Stimulated activated naive CD8-positive, alpha-beta T cell treated with anti-CD3 and anti-CD28 coated beads, Interleukin-15, amount 100 ng/mL, for 72 hours (primary cell): Measurements from ENCODE around the gene CAMK1G.

Experiments used
- ATAC-seq: fragments of 150-1000 bp; cut with Tn5 transposase; 2 replicates; pipeline ENCODE4 v1.10.0; 2021; ENCODE audit warnings: mild to moderate bottlenecking, moderate library complexity
- DNase-seq, 2 donors: peaks; one replicate each; pipeline ENCODE4 v3.0.0; 2021 to 2022
- H3K27ac Mint-ChIP-seq, 2 donors: one replicate each; pipeline ENCODE4 v1.8.0; 2022; ENCODE audit warnings: mild to moderate bottlenecking in 2 of 2, mixed read lengths in 2 of 2, moderate library complexity in 2 of 2
- H3K27me3 Mint-ChIP-seq: one replicate; pipeline ENCODE4 v1.8.0; 2022; ENCODE audit warnings: mixed read lengths
- H3K4me1 Mint-ChIP-seq: one replicate; pipeline ENCODE4 v1.8.0; 2022; ENCODE audit warnings: mild to moderate bottlenecking, mixed read lengths
- H3K4me3 Mint-ChIP-seq, 2 donors: one replicate each; pipeline ENCODE4 v1.8.0; 2022; ENCODE audit warnings: mild to moderate bottlenecking in 2 of 2, mixed read lengths in 2 of 2, moderate library complexity in 1 of 2
- H3K9me3 Mint-ChIP-seq, 2 donors: one replicate each; pipeline ENCODE4 v1.8.0; 2022; ENCODE audit warnings: mixed read lengths in 2 of 2

The CAMK1G gene

DNA sequence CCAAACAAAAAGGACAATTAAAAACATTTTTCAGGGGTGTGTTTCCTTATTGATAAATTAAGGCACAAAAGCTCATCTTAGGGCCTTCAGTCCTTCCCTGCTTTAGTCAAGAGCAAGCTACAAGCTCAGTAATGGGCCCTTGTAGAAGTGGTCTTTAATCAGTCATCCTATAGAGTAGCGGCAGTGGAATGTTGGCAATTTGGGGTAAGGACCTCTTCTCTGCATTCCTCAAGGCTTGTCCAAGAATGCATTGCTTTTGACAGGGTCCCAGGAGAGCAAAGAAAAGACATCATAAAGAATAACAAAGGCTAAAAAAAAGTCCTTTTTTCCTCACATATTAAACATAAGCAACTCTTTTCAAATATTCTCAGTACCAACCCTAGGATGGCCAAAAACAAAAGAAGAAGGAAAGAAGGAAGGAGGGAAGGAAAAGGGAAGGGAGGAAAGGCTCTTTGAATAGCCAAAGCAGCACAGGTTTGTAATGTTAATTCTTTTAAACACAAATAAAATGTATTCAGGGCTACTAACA, 27.3 kb upstream of the CAMK1G start:
- Mint-ChIP-seq H3K4me1 (no peaks in the 10 kb centered on the region), H3K9me3 (no peaks in the 10 kb centered on the region), H3K27me3 (peaks cover 9% of the 10 kb centered on the region), H3K27ac (no peak overlapping the region), H3K4me3 (no peak overlapping the region)
- DNase-seq (no peak), ATAC-seq (no peak)

DNA sequence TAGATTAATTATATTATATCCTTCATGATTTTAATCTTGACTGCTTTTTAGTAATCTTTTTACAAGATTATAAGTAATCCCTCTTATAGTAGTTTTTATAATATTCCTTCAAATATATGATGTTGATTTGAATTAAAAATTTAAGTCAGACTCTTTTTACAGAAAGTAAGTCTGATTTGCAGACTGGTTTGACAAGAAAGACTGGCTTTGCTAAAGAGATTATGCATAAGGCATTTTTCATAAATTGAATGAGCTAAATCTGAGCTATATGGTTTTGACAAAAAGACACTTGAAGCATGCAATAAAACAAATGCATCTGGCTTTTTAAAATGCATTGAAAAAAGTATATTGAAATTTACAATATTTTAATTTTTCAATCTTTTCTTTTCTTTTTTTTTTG, 26.3 kb upstream of the CAMK1G start:
- no peak overlapping the region for H3K27ac Mint-ChIP-seq
- DNase-seq, result no peak
- no peak overlapping the region for H3K4me3 Mint-ChIP-seq
- ATAC-seq, result no peak
- H3K4me1 Mint-ChIP-seq, result no peaks in the 10 kb centered on the region
- no peaks in the 10 kb centered on the region for H3K9me3 Mint-ChIP-seq
- peaks cover 13% of the 10 kb centered on the region for H3K27me3 Mint-ChIP-seq

DNA sequence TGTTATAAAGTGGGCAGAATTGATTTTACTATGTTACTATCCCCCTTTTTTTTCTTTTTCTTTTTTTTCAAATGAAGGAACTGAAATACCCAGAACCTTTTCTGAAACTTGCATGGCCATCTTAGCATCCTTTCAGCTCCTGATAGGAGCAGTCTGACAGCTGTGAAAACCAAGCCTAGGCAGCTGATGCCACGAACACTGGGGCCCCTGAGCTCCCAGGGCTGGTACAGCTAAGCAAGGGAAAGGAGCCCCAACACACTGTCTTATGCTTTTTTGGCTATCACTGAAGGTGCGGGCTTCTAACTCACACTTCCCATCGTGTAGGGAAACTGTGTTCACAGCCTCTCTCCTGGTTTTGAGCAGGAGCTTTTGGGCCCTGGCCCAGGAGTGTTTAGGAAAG, 23.0 kb upstream of the CAMK1G start:
- no peaks in the 10 kb centered on the region for H3K4me1 Mint-ChIP-seq
- no peak overlapping the region for H3K27ac Mint-ChIP-seq
- H3K4me3 Mint-ChIP-seq, result no peak overlapping the region
- no peak for DNase-seq
- no peaks in the 10 kb centered on the region for H3K9me3 Mint-ChIP-seq
- no peak for ATAC-seq
- H3K27me3 Mint-ChIP-seq, result peaks cover 24% of the 10 kb centered on the region

DNA sequence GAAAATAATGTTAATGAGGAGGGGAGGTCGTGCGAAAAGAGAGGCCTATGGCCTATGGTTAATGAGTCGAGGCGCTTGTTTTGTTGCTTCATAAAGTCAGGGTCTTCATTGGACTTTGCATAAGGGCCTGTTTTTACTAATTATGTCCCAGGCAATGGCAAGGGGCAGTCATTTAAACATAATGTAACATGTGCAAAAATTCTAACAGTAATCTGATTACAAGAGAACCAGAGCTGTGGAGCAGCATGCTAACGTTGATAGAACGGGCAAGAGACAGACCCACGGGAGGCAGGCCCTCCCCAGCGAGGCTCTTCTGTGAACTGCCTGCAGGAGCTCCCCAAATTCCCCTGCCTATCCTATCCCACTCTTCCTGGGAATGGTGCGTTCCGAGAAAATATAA, 22.6 kb upstream of the CAMK1G start:
- ATAC-seq, result no peak
- H3K4me1 Mint-ChIP-seq, result peaks cover under 1% of the 10 kb centered on the region

DNA sequence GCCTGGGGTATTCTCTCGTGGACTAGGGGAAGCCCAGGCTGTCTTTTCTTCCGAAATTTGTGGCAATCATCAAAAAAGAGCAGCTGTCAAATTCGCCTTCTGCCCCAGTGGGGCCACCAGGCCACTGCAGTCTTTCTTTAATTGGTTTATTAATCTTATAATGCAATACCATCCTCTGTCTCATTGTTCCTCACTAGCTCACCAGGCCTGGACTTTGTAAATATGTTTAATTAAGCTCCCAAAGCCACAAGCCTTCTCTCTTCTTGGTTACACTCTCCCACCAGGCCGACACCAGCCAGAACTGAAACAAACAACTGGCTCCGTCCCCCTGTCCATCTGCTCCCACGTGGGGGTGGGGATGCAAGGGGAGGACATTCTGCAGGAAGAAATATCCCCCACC, 22.0 kb upstream of the CAMK1G start:
- ATAC-seq (no peak), DNase-seq (no peak)
- no peak overlapping the region for H3K4me3 Mint-ChIP-seq
- peak overlapping the region in 1 of 2 donors; percentile 21 for H3K27ac Mint-ChIP-seq
- no peaks in the 10 kb centered on the region for H3K9me3 Mint-ChIP-seq
- peaks cover 6% of the 10 kb centered on the region for H3K4me1 Mint-ChIP-seq
- peaks cover 33% of the 10 kb centered on the region for H3K27me3 Mint-ChIP-seq

More for the DNA sequence above, 22.6 kb upstream of the CAMK1G start:
- H3K4me3 Mint-ChIP-seq, result no peak overlapping the region
- H3K9me3 Mint-ChIP-seq, result no peaks in the 10 kb centered on the region
- no peak for DNase-seq
- no peak overlapping the region for H3K27ac Mint-ChIP-seq
- H3K27me3 Mint-ChIP-seq, result peaks cover 28% of the 10 kb centered on the region

DNA sequence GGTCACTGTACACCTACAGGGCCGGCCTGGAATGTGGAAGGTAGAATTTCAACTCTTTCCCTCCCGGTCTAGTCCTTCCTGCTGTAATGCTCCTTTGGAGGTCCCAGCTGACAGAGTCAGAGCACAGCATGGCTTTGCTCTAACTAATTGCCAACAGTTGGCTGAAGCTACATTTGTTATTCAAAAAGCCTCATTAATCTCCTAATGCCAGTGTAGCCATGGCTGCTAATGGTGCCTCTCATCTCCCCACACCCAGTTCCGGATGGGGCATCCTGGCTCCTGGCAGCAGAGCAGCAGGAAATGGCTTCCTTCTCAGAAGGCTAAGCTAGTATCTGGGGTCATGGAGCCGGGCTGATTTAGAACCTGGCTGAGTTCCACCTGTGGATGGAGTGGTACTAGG, 18.7 kb upstream of the CAMK1G start:
- Mint-ChIP-seq H3K27ac (no peak overlapping the region), H3K27me3 (peaks cover 52% of the 10 kb centered on the region), H3K4me1 (peaks cover 16% of the 10 kb centered on the region), H3K9me3 (no peaks in the 10 kb centered on the region), H3K4me3 (no peak overlapping the region)
- no peak for ATAC-seq
- no peak for DNase-seq

DNA sequence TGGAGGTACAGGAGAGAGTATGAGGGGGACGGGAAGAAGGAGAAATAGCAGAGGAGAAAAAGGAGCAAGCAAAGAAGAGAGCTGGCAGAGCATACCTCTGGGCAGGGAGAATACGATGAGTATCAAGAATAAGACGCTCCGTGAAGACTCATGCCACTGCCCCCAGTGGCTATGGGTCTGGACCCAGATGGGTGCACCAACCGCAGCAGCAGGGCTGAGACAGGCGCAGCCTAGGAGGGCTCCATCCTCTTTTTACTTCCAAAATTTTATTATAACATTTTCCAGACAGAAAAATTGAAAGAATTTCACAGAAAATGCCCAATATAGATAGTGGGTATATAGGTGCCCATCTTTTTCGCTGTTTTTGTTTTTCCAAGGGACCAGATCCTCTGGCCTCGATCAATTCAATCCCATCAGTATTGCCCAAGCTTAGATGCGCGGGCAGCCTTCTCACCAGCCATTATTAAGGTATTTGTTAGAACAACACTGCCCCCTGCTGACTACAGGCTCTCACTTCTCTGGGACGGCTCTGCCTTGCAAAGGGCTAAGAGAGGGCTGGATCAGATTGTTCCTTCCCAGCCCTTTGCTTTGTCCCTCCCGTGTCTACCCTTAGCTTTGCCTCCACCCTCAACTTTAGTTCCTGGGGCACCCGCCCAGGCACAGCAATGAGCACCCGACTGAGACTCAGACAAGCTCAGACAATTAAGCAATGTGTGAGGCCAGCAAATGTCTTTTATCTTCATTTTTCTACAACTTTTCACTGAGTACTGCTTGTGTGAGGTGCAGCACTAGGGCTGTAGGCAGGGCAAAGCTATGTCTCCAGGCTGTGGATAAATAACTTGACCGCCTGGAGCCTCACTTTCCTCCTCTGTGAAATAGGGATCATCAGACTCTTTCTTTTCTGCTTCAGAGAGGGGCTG, 17.5 kb upstream of the CAMK1G start:
- ATAC-seq (peak; percentile 92), DNase-seq (peak; percentile 70 to 73)
- H3K27ac Mint-ChIP-seq, result no peak overlapping the region
- H3K4me1 Mint-ChIP-seq, result peaks cover 19% of the 10 kb centered on the region
- H3K9me3 Mint-ChIP-seq, result no peaks in the 10 kb centered on the region
- no peak overlapping the region for H3K4me3 Mint-ChIP-seq
- H3K27me3 Mint-ChIP-seq, result peaks cover 63% of the 10 kb centered on the region

DNA sequence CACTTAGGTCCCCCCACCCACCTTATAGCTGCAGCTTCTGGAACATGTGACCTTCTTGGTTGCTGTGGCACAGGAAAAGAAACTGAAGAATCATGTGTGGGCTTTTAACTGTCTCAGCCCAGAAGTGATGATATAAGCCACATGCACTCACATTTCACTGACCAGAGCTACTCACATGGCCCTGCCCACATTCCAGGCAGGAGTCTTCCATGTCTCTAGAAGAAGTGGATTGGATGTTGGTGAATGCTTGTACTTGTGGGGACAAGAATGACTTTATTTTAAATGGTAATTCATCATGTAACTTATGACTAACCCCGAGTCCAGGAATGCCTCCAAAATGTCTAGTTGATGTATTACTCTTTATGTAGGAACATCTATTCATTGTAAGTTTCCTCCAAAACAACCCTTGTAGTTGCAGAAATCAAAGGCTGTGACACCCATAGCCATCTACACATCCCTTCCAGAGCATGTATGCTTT, 15.8 kb upstream of the CAMK1G start:
- H3K27ac Mint-ChIP-seq, result no peak overlapping the region
- peaks cover 19% of the 10 kb centered on the region for H3K4me1 Mint-ChIP-seq
- H3K4me3 Mint-ChIP-seq, result no peak overlapping the region
- ATAC-seq, result no peak
- no peak for DNase-seq
- no peaks in the 10 kb centered on the region for H3K9me3 Mint-ChIP-seq
- H3K27me3 Mint-ChIP-seq, result peaks cover 57% of the 10 kb centered on the region

DNA sequence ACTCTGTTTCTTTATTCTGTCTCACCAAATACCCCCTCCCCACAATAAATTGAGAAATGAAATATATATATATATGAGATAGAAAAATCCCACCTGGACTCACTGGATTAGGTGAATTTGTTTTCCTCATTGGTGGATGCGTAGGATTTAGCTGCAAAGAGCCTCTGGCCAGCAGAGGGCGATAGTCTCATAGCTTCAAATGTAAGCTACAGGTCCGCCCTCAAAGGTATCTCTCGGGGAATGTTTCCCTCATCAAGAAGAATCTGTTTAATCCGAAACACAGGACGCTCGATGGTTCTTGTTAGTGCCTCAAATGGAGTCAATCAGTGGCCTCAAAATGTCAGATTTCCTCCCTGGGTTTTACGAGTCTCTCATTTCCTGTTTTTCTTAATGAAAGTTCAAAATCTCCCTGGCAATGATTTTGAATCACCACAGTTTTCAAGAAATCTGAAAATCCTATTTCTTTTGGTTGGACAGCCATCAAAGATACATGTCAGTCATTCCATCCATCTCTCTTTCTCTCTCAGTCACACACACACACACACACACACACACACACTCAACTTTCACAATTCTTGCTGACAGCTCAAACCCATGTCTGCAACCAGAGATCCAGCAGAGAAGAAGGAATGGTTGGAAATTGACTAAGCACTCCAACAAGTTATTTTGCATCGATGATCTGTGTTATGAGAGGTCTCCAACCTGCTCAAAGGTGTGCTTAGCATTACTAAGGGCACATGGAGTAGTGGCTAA, 13.9 kb upstream of the CAMK1G start:
- peak overlapping the region in 1 of 2 donors; percentile 38 for H3K4me3 Mint-ChIP-seq
- peak; percentile 54 to 65 for DNase-seq
- H3K27ac Mint-ChIP-seq, result peak overlapping the region in 1 of 2 donors; percentile 9
- peaks cover 57% of the 10 kb centered on the region for H3K27me3 Mint-ChIP-seq
- H3K4me1 Mint-ChIP-seq, result peaks cover 19% of the 10 kb centered on the region
- peak; percentile 52 for ATAC-seq
- no peaks in the 10 kb centered on the region for H3K9me3 Mint-ChIP-seq

DNA sequence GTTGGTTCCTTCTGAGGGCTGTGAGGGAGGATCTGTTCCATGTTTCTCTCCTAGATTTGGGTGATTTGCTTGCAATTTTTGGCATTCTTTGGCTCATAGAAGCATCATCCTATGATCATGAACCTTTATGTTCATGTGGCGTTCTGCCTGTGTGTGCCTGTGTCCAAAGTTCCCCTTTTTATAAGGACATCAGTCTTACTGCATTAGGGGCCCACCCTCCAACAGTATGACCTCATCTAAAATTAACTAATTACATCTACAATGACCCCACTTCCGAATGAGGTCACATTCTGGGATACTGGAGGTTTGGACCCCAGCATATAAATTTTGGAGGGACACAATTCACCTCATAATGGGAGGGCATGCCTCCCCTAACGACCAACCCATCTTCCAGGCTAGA, 12.8 kb upstream of the CAMK1G start:
- DNase-seq, result no peak
- Mint-ChIP-seq H3K9me3 (no peaks in the 10 kb centered on the region), H3K27me3 (peaks cover 52% of the 10 kb centered on the region), H3K4me1 (peaks cover 19% of the 10 kb centered on the region), H3K27ac (no peak overlapping the region), H3K4me3 (no peak overlapping the region)
- no peak for ATAC-seq

DNA sequence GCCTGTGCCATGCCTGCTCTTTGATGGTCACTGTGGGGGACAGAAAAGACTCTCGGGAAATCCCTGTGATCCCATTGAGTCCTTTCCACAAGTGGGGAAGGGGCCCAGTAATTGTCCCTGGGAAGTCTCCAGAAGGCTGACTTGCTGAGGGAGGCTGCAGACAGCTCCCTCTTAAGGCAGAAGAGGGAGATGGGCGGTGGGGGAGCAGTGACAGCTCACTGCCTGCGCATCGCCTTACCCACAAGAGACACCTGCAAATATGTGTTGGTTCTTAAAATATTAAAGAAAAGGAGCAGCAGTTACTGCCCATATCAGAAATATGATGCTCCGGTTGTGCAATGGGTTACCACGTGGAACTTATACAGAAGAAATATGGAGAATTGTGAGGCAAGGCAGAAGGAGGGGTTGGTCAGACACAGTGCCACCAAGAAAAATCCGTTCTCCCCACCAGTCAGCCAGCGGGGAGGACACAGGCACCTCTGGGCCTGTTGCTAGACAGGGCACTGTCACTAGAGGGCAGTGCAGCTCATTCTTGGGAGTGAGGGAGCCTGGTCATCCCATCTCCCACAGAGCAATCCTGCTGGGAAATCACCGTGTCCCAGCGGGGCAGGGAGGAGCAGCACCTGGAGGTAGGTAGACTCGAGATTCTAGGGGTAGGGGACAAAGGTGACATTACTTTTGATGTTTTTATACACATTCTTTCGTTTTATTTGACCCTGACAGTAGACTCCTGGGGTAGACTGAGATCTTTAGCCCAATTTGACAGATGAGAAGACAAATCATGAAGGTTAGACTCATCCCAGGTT, 6.9 kb upstream of the CAMK1G start:
- H3K4me3 Mint-ChIP-seq, result no peak overlapping the region
- peaks cover 17% of the 10 kb centered on the region for H3K27me3 Mint-ChIP-seq
- H3K27ac Mint-ChIP-seq, result no peak overlapping the region
- ATAC-seq, result peak; percentile 86
- no peaks in the 10 kb centered on the region for H3K9me3 Mint-ChIP-seq
- DNase-seq, result peak; percentile 62 to 66
- H3K4me1 Mint-ChIP-seq, result no peaks in the 10 kb centered on the region

DNA sequence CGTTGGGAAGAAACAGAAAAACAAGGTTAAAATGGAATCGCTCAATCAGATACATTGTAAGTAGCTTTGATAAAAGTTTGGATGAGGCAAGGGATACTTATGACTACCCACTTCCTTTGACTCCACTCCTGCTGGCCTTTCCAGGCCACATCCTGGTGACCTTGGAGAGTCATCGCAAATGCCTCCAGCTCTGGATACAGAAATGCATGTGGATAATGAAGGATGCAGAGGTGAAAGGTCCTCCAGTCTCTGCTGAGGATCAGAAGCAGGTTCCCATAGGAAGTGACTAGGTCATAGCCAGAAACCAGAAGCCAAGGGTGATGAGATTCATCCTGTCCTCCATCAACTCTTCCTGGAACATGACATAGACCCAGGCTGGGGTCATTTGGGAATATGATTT, 6.2 kb upstream of the CAMK1G start:
- peaks cover 17% of the 10 kb centered on the region for H3K27me3 Mint-ChIP-seq
- no peak for ATAC-seq
- H3K27ac Mint-ChIP-seq, result no peak overlapping the region
- H3K9me3 Mint-ChIP-seq, result no peaks in the 10 kb centered on the region
- no peak for DNase-seq
- H3K4me3 Mint-ChIP-seq, result no peak overlapping the region
- H3K4me1 Mint-ChIP-seq, result no peaks in the 10 kb centered on the region

DNA sequence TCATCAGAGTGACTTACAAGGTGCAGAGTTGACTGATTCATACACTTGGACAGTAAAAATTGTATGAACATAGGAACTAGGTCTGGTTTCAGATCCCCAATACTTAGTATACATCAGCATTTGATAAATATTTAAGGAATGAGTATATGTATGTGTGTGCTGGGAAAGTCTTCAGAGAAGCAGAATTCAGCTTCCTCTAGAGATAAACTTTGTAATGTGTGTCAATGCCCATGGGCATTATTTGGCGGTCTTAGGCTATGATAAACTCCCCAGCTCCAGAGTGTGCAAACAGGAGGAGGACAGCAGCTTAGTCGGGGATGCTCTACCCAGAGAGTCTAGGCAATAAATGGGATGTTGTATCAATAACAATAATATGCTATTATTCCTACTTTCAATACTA, 2.9 kb upstream of the CAMK1G start:
- no peak for ATAC-seq
- no peaks in the 10 kb centered on the region for H3K9me3 Mint-ChIP-seq
- peaks cover 2% of the 10 kb centered on the region for H3K4me1 Mint-ChIP-seq
- DNase-seq, result no peak
- peaks cover 9% of the 10 kb centered on the region for H3K27me3 Mint-ChIP-seq
- no peak overlapping the region for H3K4me3 Mint-ChIP-seq
- no peak overlapping the region for H3K27ac Mint-ChIP-seq

DNA sequence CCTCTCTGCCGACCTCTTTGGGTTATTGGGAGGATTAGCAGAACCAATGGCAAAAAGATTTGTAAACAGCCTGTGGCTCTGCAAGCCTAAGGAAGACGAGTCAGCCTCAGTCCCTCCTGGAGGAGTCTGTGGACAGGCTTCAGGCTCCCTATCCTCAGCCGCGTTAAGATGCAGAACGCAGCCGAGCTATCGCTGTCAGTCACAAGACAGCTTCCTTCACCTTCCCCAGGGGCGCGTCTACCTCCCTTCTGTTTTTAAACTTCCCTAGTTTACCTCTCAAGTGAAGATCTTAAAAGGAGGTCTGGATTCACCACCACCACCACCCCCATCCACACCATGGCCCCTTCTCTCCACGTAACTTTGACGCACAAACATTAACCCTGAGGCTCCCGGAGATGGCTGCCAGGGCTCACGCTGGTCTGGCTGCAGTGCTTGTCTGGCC, 738 bp downstream of the CAMK1G start:
- Mint-ChIP-seq H3K4me1 (peaks cover 6% of the 10 kb centered on the region), H3K27me3 (peaks cover 23% of the 10 kb centered on the region), H3K4me3 (no peak overlapping the region), H3K27ac (no peak overlapping the region), H3K9me3 (no peaks in the 10 kb centered on the region)
- ATAC-seq (no peak), DNase-seq (no peak)

DNA sequence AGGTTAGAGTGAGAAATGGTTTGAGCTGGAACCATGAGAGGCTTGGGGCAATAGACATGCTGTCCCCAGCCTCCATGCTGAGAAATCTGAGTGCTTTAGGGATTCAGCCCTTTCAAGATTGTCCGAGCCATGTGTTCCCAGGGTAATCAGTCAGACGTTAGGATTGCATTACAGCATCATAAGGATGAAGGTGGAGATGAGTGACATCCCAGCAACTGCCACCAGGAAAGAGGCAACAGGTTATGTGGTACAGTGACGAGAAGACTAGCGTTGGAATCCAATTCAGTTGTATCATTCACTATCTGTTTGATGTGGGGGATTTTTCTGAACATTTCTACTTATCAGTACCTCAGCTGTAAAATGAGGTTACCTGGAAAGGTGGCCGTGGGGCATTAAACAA, 1.7 kb downstream of the CAMK1G start:
- Mint-ChIP-seq H3K4me1 (peaks cover 6% of the 10 kb centered on the region), H3K4me3 (no peak overlapping the region), H3K9me3 (no peaks in the 10 kb centered on the region), H3K27me3 (peaks cover 31% of the 10 kb centered on the region), H3K27ac (no peak overlapping the region)
- no peak for DNase-seq
- ATAC-seq, result no peak
